Measurements from ENCODE around the gene PIGBOS1. TPM values are rescaled to one million over a fixed set of nuclear protein-coding genes. Genes with fewer than 3 reads are reported as not detected.

The PIGBOS1 gene
- total and polyA plus RNA-seq, 2 donors (not counting 3 experiments of a cell fraction or from before 2014, with no cell fraction given): 12.8 to 16.5 TPM

GRCh38 chr15:55334997-55335396 is 16.1 kb upstream of the PIGBOS1 start:
- no peaks in the 10 kb centered on the region for H3K4me1 ChIP-seq (ENCODE audit: control insufficient read depth, extremely low read depth, insufficient read depth, low read length)
- CTCF ChIA-PET: interaction anchor here (0.9 to 2.0 kb wide), 3 partner anchors 9 to 105 kb away, joined by 3 to 4 read pairs (median 3); no protein-coding TSS in a partner anchor
- no TSS peak for BruUV-seq (replicated peaks)
- dilution Hi-C loops (cut with MboI; ENCODE audit: extremely low pct_ligation_motif_present, low sequenced_read_pairs) (no loop called here), intact Hi-C loops (cut with micrococcal nuclease) (no loop called here)
- H3K79me2 ChIP-seq (ENCODE audit: control insufficient read depth, insufficient read depth, low read length): no peaks in the 10 kb centered on the region
- no peak overlapping the region for H3K27ac ChIP-seq (ENCODE audit: insufficient read depth, low read depth, low read length)
- no peaks in the 10 kb centered on the region for H4K20me1 ChIP-seq (replicated peaks; ENCODE audit: control insufficient read depth, extremely low read depth, insufficient read depth, low read length)
- H3K9me3 ChIP-seq (replicated peaks; ENCODE audit: control insufficient read depth, insufficient read depth, low read length): no peaks in the 10 kb centered on the region
- H3K27me3 ChIP-seq (ENCODE audit: control insufficient read depth in 2 of 2, insufficient read depth in 2 of 2, low read length in 2 of 2): no peaks in the 10 kb centered on the region
- peaks cover 0 to 2% of the 10 kb centered on the region in 2 experiments for H3K36me3 ChIP-seq (ENCODE audit: control insufficient read depth in 2 of 2, extremely low read depth in 1 of 2, insufficient read depth in 2 of 2, low read length in 2 of 2)
- no peak overlapping the region for H3K4me3 ChIP-seq (replicated peaks in 1 of 3; ENCODE audit: insufficient read depth in 1 of 3, low read depth in 1 of 3, low read length in 3 of 3)
- POLR2A ChIA-PET: no interaction called here
- TF ChIP-seq POLR2A (IDR thresholded peaks at IDR 0.05; ENCODE audit: low read depth, low read length): no peak
- no peak for FAIRE-seq
- no peak overlapping the region for H2AFZ ChIP-seq (ENCODE audit: low read depth, low read length)
- H3K4me2 ChIP-seq (ENCODE audit: insufficient read depth, low read length): no peak overlapping the region
- no peak for DNase-seq (ENCODE audit: low read depth, low spot score)
- H3K9ac ChIP-seq (replicated peaks; ENCODE audit: extremely low read depth, insufficient read depth, low read length): no peak overlapping the region
- H3K9me1 ChIP-seq (replicated peaks; ENCODE audit: control insufficient read depth, extremely low read depth, insufficient read depth, low read length): no peaks in the 10 kb centered on the region

GRCh38 chr15:55334371-55334770 is 15.4 kb upstream of the PIGBOS1 start:
- intact Hi-C loops (cut with micrococcal nuclease): no loop called here

More at GRCh38 chr15:55334371-55334770, 15.4 kb upstream of the PIGBOS1 start:
- ChIA-PET CTCF (interaction anchor here (0.9 to 2.0 kb wide), 3 partner anchors 10 to 105 kb away, joined by 3 to 4 read pairs (median 3); no protein-coding TSS in a partner anchor), POLR2A (no interaction called here)
- BruUV-seq (replicated peaks): no TSS peak
- Histone ChIP-seq H3K79me2 (ENCODE audit: control insufficient read depth, insufficient read depth, low read length) (no peaks in the 10 kb centered on the region), H3K4me1 (ENCODE audit: control insufficient read depth, extremely low read depth, insufficient read depth, low read length) (no peaks in the 10 kb centered on the region), H3K36me3 (ENCODE audit: control insufficient read depth in 2 of 2, extremely low read depth in 1 of 2, insufficient read depth in 2 of 2, low read length in 2 of 2) (peaks cover 0 to 2% of the 10 kb centered on the region in 2 experiments), H3K4me3 (replicated peaks in 1 of 3; ENCODE audit: insufficient read depth in 1 of 3, low read depth in 1 of 3, low read length in 3 of 3) (no peak overlapping the region), H3K9me1 (replicated peaks; ENCODE audit: control insufficient read depth, extremely low read depth, insufficient read depth, low read length) (no peaks in the 10 kb centered on the region), H4K20me1 (replicated peaks; ENCODE audit: control insufficient read depth, extremely low read depth, insufficient read depth, low read length) (no peaks in the 10 kb centered on the region), H3K27me3 (ENCODE audit: control insufficient read depth in 2 of 2, insufficient read depth in 2 of 2, low read length in 2 of 2) (no peaks in the 10 kb centered on the region), H3K9ac (replicated peaks; ENCODE audit: extremely low read depth, insufficient read depth, low read length) (no peak overlapping the region), H3K9me3 (replicated peaks; ENCODE audit: control insufficient read depth, insufficient read depth, low read length) (no peaks in the 10 kb centered on the region), H3K27ac (ENCODE audit: insufficient read depth, low read depth, low read length) (no peak overlapping the region), H3K4me2 (ENCODE audit: insufficient read depth, low read length) (no peak overlapping the region), H2AFZ (ENCODE audit: low read depth, low read length) (no peak overlapping the region)
- no peak for TF ChIP-seq MAX (IDR thresholded peaks at IDR 0.05; ENCODE audit: insufficient read depth, insufficient read length)
- no peak for TF ChIP-seq POLR2A (IDR thresholded peaks at IDR 0.05; ENCODE audit: low read depth, low read length)
- no peak for TF ChIP-seq FOS (IDR thresholded peaks at IDR 0.05; ENCODE audit: borderline replicate concordance, insufficient read depth, low read length)
- no peak for TF ChIP-seq GATA2 (IDR thresholded peaks at IDR 0.05; ENCODE audit: insufficient read depth, insufficient read length, low read depth, low read length)
- no peak for TF ChIP-seq MYC (IDR thresholded peaks at IDR 0.05; ENCODE audit: low read depth, low read length)
- no peak for TF ChIP-seq CTCF (IDR thresholded peaks at IDR 0.05; ENCODE audit: extremely low read depth in 1 of 2, insufficient read depth in 1 of 2, low read depth in 1 of 2, low read length in 2 of 2)
- no peak for TF ChIP-seq POLR2AphosphoS5 (IDR thresholded peaks at IDR 0.05; ENCODE audit: insufficient read depth, low read depth, low read length)
- no peak for TF ChIP-seq JUN (IDR thresholded peaks at IDR 0.05; ENCODE audit: borderline replicate concordance, insufficient read depth, insufficient read length, low read depth)
- no peak for TF ChIP-seq EZH2 (IDR thresholded peaks at IDR 0.05; ENCODE audit: borderline replicate concordance, low read depth, low read length, severe bottlenecking)
- FAIRE-seq (no peak), DNase-seq (ENCODE audit: low read depth, low spot score) (no peak)
- dilution Hi-C loops (cut with MboI; ENCODE audit: extremely low pct_ligation_motif_present, low sequenced_read_pairs): no loop called here
